Measurements from ENCODE around the gene WNT4. TPM values are rescaled to one million over a fixed set of nuclear protein-coding genes. Genes with fewer than 3 reads are reported as not detected.

The WNT4 gene
- polyA plus RNA-seq, 2 of the 4 experiments (the other 2 are of a cell fraction): 0.23 to 0.62 TPM

- Histone ChIP-seq H3K9me3 (no peaks in the 10 kb centered on the region), H3K4me3 (no peak overlapping the region), H3K27ac (no peak overlapping the region), H3K4me2 (no peak overlapping the region), H3K4me1 (no peaks in the 10 kb centered on the region)
- DNase-seq (ENCODE audit: low read depth in 1 of 2, low spot score in 1 of 2) (no peak), ATAC-seq (no peak), FAIRE-seq (no peak)
- 74% methylated on average over 3 of the region's 4 CpGs for WGBS (ENCODE audit: missing lambda C conversion rate)
- POLR2A ChIA-PET: no interaction called here
- CTCF ChIA-PET: no interaction called here
- TF ChIP-seq RARB (CRISPR knock-in tag; IDR thresholded peaks at IDR 0.05): no peak
Measured at GRCh38 chr1:22169816-22170215, 26.9 kb upstream of the WNT4 start.

GRCh38 chr1:22168412-22168973 is 25.6 kb upstream of the WNT4 start:
- ChIA-PET CTCF (no interaction called here), POLR2A (no interaction called here)
- DNase-seq (ENCODE audit: low read depth in 1 of 2, low spot score in 1 of 2): no peak
- Histone ChIP-seq H3K4me3 (no peak overlapping the region), H3K4me2 (no peak overlapping the region), H3K9me3 (no peaks in the 10 kb centered on the region), H3K4me1 (no peaks in the 10 kb centered on the region), H3K27ac (no peak overlapping the region)
- no peak for FAIRE-seq
- 50% methylated on average over 4 of the region's 4 CpGs for WGBS (ENCODE audit: missing lambda C conversion rate)
- TF ChIP-seq CBX2 (IDR thresholded peaks at IDR 0.05; ENCODE audit: borderline replicate concordance, low read depth) (no peak), MYC (IDR thresholded peaks at IDR 0.05; ENCODE audit: borderline replicate concordance, low read length) (no peak), HOXB5 (CRISPR knock-in tag; IDR thresholded peaks at IDR 0.05) (no peak), CHD4 (IDR thresholded peaks at IDR 0.05; ENCODE audit: borderline replicate concordance) (no peak), FOSL2 (IDR thresholded peaks at IDR 0.05) (no peak), FOSL2 (CRISPR knock-in tag; IDR thresholded peaks at IDR 0.05) (no peak), E2F6 (IDR thresholded peaks at IDR 0.05; ENCODE audit: borderline replicate concordance, low read depth) (no peak), SMC3 (IDR thresholded peaks at IDR 0.05) (no peak), KDM1A (IDR thresholded peaks at IDR 0.05; ENCODE audit: low read depth) (no peak), EP300 (IDR thresholded peaks at IDR 0.05) (no peak), CEBPB (IDR thresholded peaks at IDR 0.05) (no peak), RFX5 (IDR thresholded peaks at IDR 0.05) (no peak), MAX (IDR thresholded peaks at IDR 0.05) (no peak)
- no peak for ATAC-seq

- 80% methylated on average over 1 of the region's 1 CpG for WGBS (ENCODE audit: missing lambda C conversion rate)
- Histone ChIP-seq H3K27ac (no peak overlapping the region), H3K9me3 (no peaks in the 10 kb centered on the region), H3K4me2 (no peak overlapping the region), H3K4me3 (no peak overlapping the region), H3K4me1 (no peaks in the 10 kb centered on the region)
- FAIRE-seq (no peak), DNase-seq (ENCODE audit: low read depth in 1 of 2, low spot score in 1 of 2) (no peak), ATAC-seq (no peak)
- no peak for TF ChIP-seq ZNF302 (CRISPR knock-in tag; IDR thresholded peaks at IDR 0.05)
- no peak for TF ChIP-seq SMC3 (IDR thresholded peaks at IDR 0.05)
- TF ChIP-seq E2F6 (IDR thresholded peaks at IDR 0.05; ENCODE audit: borderline replicate concordance, low read depth): no peak
- TF ChIP-seq ELK1 (IDR thresholded peaks at IDR 0.05; ENCODE audit: low read depth, low read length): no peak
- TF ChIP-seq ATOH8 (CRISPR knock-in tag; IDR thresholded peaks at IDR 0.05; ENCODE audit: low read depth): no peak
- no peak for TF ChIP-seq CBX2 (IDR thresholded peaks at IDR 0.05; ENCODE audit: borderline replicate concordance, low read depth)
- TF ChIP-seq BHLHE40 (IDR thresholded peaks at IDR 0.05; ENCODE audit: low read depth, low read length): no peak
- no peak for TF ChIP-seq HOXB13 (CRISPR knock-in tag; IDR thresholded peaks at IDR 0.05; ENCODE audit: low read depth)
- no peak for TF ChIP-seq MAX (IDR thresholded peaks at IDR 0.05)
- ChIA-PET POLR2A (no interaction called here), CTCF (interaction anchor here (1.0 kb wide), 1 partner anchor 61 kb away, joined by 3 read pairs; no protein-coding TSS in a partner anchor)
Measured at GRCh38 chr1:22166439-22166838, 23.5 kb upstream of the WNT4 start.

All from A549 (cell line).